ENCODE measurements around the gene AP1S1. TPM values are rescaled to one million over a fixed set of nuclear protein-coding genes. Genes with fewer than 3 reads are reported as not detected.
"Not testable (repeated sequence)": the region's sequence is repeated elsewhere in the genome, so short reads cannot be mapped to it uniquely, and the experiment has no call there.

The AP1S1 gene
- total and polyA plus RNA-seq, 2 donors = 27.9 to 48.5 TPM

DNA sequence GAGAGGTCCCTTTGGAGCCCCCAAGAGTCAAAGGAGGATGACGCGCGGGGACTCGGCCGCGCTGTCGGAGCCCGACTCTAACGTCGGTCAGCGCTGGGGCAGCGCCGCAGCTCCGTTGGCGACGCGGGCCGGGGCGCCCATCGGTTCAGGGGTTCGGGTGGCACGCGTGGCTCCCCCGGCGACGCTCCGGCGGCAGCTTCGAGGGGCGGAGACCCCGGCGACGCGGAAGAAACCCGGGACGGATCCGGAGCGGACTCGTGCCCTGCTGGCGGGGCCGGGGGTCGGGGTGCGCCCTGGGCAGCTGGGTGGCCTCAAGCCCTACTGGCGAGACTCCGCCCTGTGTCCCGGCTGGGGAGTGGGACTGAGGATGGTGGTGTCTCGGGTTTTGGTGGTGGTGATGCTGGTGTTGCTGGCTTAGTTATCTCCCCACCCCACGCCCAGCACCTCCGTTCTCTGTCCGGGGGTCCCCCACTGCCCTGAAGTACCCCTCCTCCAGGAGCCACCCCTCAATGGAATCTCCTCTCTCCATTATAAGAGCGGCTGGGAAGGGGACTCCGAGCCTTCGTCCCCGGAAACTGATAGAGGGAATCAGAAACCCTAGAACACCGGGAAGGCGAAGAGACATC, 26.0 kb downstream of the AP1S1 start, which contains the start of gene NAT16:
Gene NAT16 (minus strand): TSS at position 164 of the 626 bp plus-strand sequence. CDS start 5,486 bp downstream, outside the sequence.
- no peak for DNase-seq (ENCODE audit: low read depth in 6 of 9, low spot score in 9 of 9)
- Histone ChIP-seq H3K27me3 (ENCODE audit: control insufficient read depth in 2 of 2, insufficient read depth in 1 of 2, low read length in 1 of 2) (peaks cover 60 to 90% of the 10 kb centered on the region in 2 donors), H3K36me3 (ENCODE audit: control insufficient read depth in 2 of 2, insufficient read depth in 2 of 2, low read length in 1 of 2) (no peaks in the 10 kb centered on the region), H3K9me3 (ENCODE audit: control insufficient read depth in 2 of 2, insufficient read depth in 1 of 2, low read length in 1 of 2) (no peaks in the 10 kb centered on the region), H3K27ac (ENCODE audit: low read depth in 1 of 2, low read length in 1 of 2) (no peak within 1 kb of the TSS), H3K4me3 (ENCODE audit: low read length in 2 of 2) (no peak within 1 kb of the TSS), H3K4me1 (ENCODE audit: control insufficient read depth in 2 of 2, insufficient read depth in 2 of 2, low read length in 2 of 2) (no peaks in the 10 kb centered on the region)
- 7% methylated on average over 56 of the region's 56 CpGs for WGBS

DNA sequence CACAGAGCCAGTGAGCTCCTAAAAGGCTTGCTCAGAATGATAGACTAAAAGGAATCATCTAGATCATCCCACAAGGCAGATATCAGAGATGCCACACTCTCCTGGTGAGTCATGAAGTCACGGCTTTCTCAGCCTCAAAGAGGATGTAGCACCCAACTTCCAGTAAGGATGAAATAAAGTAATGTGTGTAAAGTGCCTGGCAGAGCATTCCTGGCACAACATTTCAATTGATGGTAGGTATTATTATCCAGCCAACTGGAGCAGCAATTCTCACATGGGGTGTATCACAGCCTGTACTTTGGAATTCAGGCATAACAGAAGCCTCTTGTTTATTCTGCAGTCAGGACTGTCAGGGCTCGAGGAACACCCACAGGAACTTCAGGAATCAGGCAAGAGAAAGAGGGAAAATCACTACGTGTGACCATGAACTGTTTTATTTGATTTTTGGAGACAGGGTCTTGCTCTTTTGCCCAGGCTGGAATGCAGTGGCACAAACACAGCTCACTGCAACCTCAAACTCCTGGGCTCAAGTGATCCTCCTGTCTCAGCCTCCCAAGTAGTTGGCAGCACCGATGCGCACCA, 31.1 kb downstream of the AP1S1 start:
- H3K9me3 ChIP-seq (ENCODE audit: control insufficient read depth in 2 of 2, insufficient read depth in 1 of 2, low read length in 1 of 2) = no peaks in the 10 kb centered on the region
- no peak overlapping the region for H3K27ac ChIP-seq (ENCODE audit: low read depth in 1 of 2, low read length in 1 of 2)
- H3K27me3 ChIP-seq (ENCODE audit: control insufficient read depth in 2 of 2, insufficient read depth in 1 of 2, low read length in 1 of 2) = peaks cover 18 to 40% of the 10 kb centered on the region in 2 donors
- H3K36me3 ChIP-seq (ENCODE audit: control insufficient read depth in 2 of 2, insufficient read depth in 2 of 2, low read length in 1 of 2) = no peaks in the 10 kb centered on the region
- 74% methylated on average over 5 of the region's 5 CpGs for WGBS
- no peaks in the 10 kb centered on the region for H3K4me1 ChIP-seq (ENCODE audit: control insufficient read depth in 2 of 2, insufficient read depth in 2 of 2, low read length in 2 of 2)
- H3K4me3 ChIP-seq (ENCODE audit: low read length in 2 of 2) = no peak overlapping the region
- DNase-seq (ENCODE audit: low read depth in 6 of 9, low spot score in 9 of 9) = no peak

GRCh38 chr7:101186194-101186593, 31.9 kb downstream of the AP1S1 start:
- Histone ChIP-seq H3K4me1 (ENCODE audit: control insufficient read depth in 2 of 2, insufficient read depth in 2 of 2, low read length in 2 of 2) (no peaks in the 10 kb centered on the region), H3K9me3 (ENCODE audit: control insufficient read depth in 2 of 2, insufficient read depth in 1 of 2, low read length in 1 of 2) (no peaks in the 10 kb centered on the region), H3K36me3 (ENCODE audit: control insufficient read depth in 2 of 2, insufficient read depth in 2 of 2, low read length in 1 of 2) (no peaks in the 10 kb centered on the region), H3K27ac (ENCODE audit: low read depth in 1 of 2, low read length in 1 of 2) (no peak overlapping the region), H3K4me3 (ENCODE audit: low read length in 2 of 2) (no peak overlapping the region), H3K27me3 (ENCODE audit: control insufficient read depth in 2 of 2, insufficient read depth in 1 of 2, low read length in 1 of 2) (peaks cover 14 to 31% of the 10 kb centered on the region in 2 donors)
- no peak for DNase-seq (ENCODE audit: low read depth in 6 of 9, low spot score in 9 of 9)
- 86% methylated on average over 6 of the region's 6 CpGs for WGBS

DNA sequence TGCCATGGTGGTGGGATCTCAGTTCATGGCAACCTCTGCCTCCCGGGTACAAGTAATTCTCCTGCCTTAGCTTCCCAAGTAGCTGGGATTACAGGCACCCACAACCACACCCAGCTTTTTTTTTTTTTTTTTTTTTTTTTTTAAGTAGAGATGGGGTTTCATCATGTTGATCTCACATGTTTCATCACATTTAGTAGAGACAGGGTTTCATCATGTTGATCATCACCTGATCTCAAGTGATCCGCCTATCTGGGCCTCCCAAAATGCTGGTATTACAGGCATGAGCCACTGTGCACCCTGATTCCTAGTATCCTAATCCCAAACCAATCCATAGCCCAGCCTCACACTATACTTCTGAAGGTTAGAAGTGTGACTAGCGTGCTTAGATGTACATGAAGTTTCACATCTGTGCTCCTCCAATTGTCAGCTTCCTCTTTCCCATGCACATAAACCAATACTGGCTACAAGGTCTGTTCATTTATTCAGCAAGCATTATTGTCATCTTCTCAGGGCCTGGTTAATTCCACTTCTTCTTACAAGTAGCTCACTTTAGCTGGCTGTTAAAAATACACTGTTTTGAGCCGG, 32.7 kb downstream of the AP1S1 start:
- no peak overlapping the region for H3K4me3 ChIP-seq (ENCODE audit: low read length in 2 of 2)
- no peak overlapping the region for H3K27ac ChIP-seq (ENCODE audit: low read depth in 1 of 2, low read length in 1 of 2)
- H3K9me3 ChIP-seq (ENCODE audit: control insufficient read depth in 2 of 2, insufficient read depth in 1 of 2, low read length in 1 of 2) = no peaks in the 10 kb centered on the region
- H3K36me3 ChIP-seq (ENCODE audit: control insufficient read depth in 2 of 2, insufficient read depth in 2 of 2, low read length in 1 of 2) = no peaks in the 10 kb centered on the region
- 90% methylated on average over 4 of the region's 4 CpGs for WGBS
- H3K27me3 ChIP-seq (ENCODE audit: control insufficient read depth in 2 of 2, insufficient read depth in 1 of 2, low read length in 1 of 2) = peaks cover 9 to 24% of the 10 kb centered on the region in 2 donors
- no peak for DNase-seq (ENCODE audit: low read depth in 6 of 9, low spot score in 9 of 9)
- H3K4me1 ChIP-seq (ENCODE audit: control insufficient read depth in 2 of 2, insufficient read depth in 2 of 2, low read length in 2 of 2) = no peaks in the 10 kb centered on the region

DNA sequence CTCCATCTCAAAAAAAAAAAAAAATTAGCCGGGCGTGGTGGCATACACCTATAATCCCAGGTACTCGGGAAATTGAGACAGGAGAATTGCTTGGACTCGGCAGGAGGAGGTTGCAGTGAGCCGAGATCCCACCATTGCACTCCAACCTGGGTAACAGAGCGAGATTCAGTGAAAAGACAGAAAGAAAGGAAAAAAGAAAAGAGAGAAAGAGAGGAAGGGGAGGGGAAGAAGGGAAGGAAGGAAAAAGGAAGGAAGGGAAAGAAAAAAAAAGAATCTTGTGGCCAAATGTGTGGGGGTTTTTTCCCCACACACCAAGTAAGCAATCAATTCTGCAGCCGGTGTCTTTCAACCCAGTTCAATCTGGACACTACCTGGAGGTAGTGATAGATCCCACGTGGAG, 34.8 kb downstream of the AP1S1 start:
- H3K4me1 ChIP-seq (ENCODE audit: control insufficient read depth in 2 of 2, insufficient read depth in 2 of 2, low read length in 2 of 2) = no peaks in the 10 kb centered on the region

DNA sequence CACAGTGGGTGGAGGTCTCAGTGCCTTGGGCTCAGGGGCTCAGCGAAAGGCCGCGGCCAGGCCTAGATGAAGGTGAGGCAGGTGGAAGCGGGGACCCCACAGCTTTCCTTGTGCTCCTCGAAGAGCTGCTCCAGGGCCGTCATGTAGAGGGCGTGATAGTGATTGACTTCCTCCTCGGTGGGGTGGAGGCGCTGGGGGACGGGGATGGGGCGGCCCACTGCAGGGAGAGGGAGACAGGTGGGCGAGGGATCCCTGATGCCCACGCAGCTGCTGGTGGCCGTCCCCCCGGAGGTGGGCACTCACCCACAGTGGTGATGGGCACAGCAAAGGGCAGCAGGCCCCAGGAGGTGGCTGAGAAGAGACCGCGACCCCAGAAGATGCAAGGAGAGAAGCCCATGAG, 41.6 kb downstream of the AP1S1 start:
- H3K27ac ChIP-seq (ENCODE audit: low read depth in 1 of 2, low read length in 1 of 2) = no peak overlapping the region
- no peak for DNase-seq (ENCODE audit: low read depth in 6 of 9, low spot score in 9 of 9)
- no peaks in the 10 kb centered on the region for H3K9me3 ChIP-seq (ENCODE audit: control insufficient read depth in 2 of 2, insufficient read depth in 1 of 2, low read length in 1 of 2)
- H3K27me3 ChIP-seq (ENCODE audit: control insufficient read depth in 2 of 2, insufficient read depth in 1 of 2, low read length in 1 of 2) = peaks cover 8 to 53% of the 10 kb centered on the region in 2 donors
- 88% methylated on average over 17 of the region's 17 CpGs for WGBS
- H3K4me3 ChIP-seq (ENCODE audit: low read length in 2 of 2) = no peak overlapping the region
- no peaks in the 10 kb centered on the region for H3K4me1 ChIP-seq (ENCODE audit: control insufficient read depth in 2 of 2, insufficient read depth in 2 of 2, low read length in 2 of 2)
- no peaks in the 10 kb centered on the region for H3K36me3 ChIP-seq (ENCODE audit: control insufficient read depth in 2 of 2, insufficient read depth in 2 of 2, low read length in 1 of 2)

More for the DNA sequence above, 34.8 kb downstream of the AP1S1 start:
- WGBS = 90% methylated on average over 8 of the region's 8 CpGs
- H3K27me3 ChIP-seq (ENCODE audit: control insufficient read depth in 2 of 2, insufficient read depth in 1 of 2, low read length in 1 of 2) = peaks cover 0 to 21% of the 10 kb centered on the region in 2 donors
- H3K36me3 ChIP-seq (ENCODE audit: control insufficient read depth in 2 of 2, insufficient read depth in 2 of 2, low read length in 1 of 2) = no peaks in the 10 kb centered on the region
- no peak overlapping the region for H3K27ac ChIP-seq (ENCODE audit: low read depth in 1 of 2, low read length in 1 of 2)
- H3K9me3 ChIP-seq (ENCODE audit: control insufficient read depth in 2 of 2, insufficient read depth in 1 of 2, low read length in 1 of 2) = no peaks in the 10 kb centered on the region
- DNase-seq (ENCODE audit: low read depth in 6 of 9, low spot score in 9 of 9) = no peak
- H3K4me3 ChIP-seq (ENCODE audit: low read length in 2 of 2) = no peak overlapping the region

DNA sequence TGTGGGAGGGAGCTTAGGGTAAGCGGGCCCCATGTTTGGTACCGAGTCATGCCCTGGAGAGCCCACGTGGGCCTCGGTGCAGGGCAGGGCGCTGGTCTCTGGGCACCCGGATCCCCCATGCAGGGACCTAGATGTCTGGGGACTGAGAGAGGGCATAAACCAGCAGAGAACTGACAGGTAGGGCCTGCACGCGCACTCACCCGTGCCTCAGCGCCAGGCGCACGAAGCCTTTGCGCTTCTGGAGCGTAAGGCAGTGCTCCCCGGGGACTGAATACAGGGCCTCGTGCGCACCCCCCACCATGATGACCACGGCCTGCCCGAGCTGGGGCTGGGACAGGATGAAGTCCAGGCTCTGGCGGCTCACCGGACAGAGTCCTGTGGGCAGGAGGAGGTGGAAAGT, 43.7 kb downstream of the AP1S1 start:
- peaks cover 27 to 68% of the 10 kb centered on the region in 2 donors for H3K27me3 ChIP-seq (ENCODE audit: control insufficient read depth in 2 of 2, insufficient read depth in 1 of 2, low read length in 1 of 2)
- 74% methylated on average over 21 of the region's 21 CpGs for WGBS
- DNase-seq (ENCODE audit: low read depth in 6 of 9, low spot score in 9 of 9) = no peak

DNA sequence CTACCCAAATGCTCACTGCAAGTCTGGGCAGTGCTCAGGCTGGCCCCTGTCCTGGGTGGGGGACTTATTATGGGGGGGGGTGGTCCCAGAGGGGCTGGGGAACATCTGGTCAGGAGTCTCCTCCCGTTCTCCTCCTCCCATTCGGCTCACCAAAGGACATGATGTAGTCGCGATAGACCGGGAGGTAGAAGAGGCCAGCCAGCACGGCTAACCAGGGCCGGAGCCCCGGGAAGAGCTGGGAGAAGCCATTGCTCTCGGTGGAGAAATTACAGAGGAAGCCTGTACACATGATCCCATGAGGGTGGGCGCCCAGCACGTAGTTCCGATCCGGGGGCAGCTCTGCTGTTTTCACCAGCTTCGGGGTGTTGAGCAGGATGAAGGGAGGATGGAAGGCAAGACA, 44.2 kb downstream of the AP1S1 start:
- Histone ChIP-seq H3K4me1 (ENCODE audit: control insufficient read depth in 2 of 2, insufficient read depth in 2 of 2, low read length in 2 of 2) (no peaks in the 10 kb centered on the region), H3K4me3 (ENCODE audit: low read length in 2 of 2) (no peak overlapping the region), H3K9me3 (ENCODE audit: control insufficient read depth in 2 of 2, insufficient read depth in 1 of 2, low read length in 1 of 2) (no peaks in the 10 kb centered on the region), H3K27me3 (ENCODE audit: control insufficient read depth in 2 of 2, insufficient read depth in 1 of 2, low read length in 1 of 2) (peaks cover 32 to 68% of the 10 kb centered on the region in 2 donors), H3K27ac (ENCODE audit: low read depth in 1 of 2, low read length in 1 of 2) (no peak overlapping the region), H3K36me3 (ENCODE audit: control insufficient read depth in 2 of 2, insufficient read depth in 2 of 2, low read length in 1 of 2) (no peaks in the 10 kb centered on the region)
- WGBS = 77% methylated on average over 14 of the region's 14 CpGs
- DNase-seq (ENCODE audit: low read depth in 6 of 9, low spot score in 9 of 9) = no peak

More for the DNA sequence above, 43.7 kb downstream of the AP1S1 start:
- H3K4me3 ChIP-seq (ENCODE audit: low read length in 2 of 2) = no peak overlapping the region
- no peaks in the 10 kb centered on the region for H3K36me3 ChIP-seq (ENCODE audit: control insufficient read depth in 2 of 2, insufficient read depth in 2 of 2, low read length in 1 of 2)
- no peak overlapping the region for H3K27ac ChIP-seq (ENCODE audit: low read depth in 1 of 2, low read length in 1 of 2)
- no peaks in the 10 kb centered on the region for H3K4me1 ChIP-seq (ENCODE audit: control insufficient read depth in 2 of 2, insufficient read depth in 2 of 2, low read length in 2 of 2)
- no peaks in the 10 kb centered on the region for H3K9me3 ChIP-seq (ENCODE audit: control insufficient read depth in 2 of 2, insufficient read depth in 1 of 2, low read length in 1 of 2)

DNA sequence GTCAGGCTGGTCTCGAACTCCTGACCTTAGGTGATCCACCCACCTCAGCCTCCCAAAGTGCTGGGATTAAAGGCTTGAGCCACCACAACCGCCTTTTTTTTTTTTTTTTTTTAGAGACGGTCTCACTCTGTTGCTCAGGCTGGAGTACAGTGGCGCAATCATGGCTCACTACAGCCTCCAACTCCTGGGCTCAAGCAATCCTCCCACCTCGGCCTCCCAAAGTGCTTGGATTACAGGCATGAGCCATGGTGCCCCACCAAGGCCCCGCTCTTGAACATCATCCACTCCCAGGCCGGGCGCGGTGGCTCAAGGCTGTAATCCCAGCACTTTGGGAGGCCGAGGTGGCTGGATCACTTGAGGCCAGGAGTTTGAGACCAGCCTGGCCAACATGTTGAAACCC, 45.2 kb downstream of the AP1S1 start:
- H3K27ac ChIP-seq (ENCODE audit: low read depth in 1 of 2, low read length in 1 of 2); H3K4me3 ChIP-seq (ENCODE audit: low read length in 2 of 2); H3K4me1 ChIP-seq (ENCODE audit: control insufficient read depth in 2 of 2, insufficient read depth in 2 of 2, low read length in 2 of 2); DNase-seq (ENCODE audit: low read depth in 6 of 9, low spot score in 9 of 9); H3K36me3 ChIP-seq (ENCODE audit: control insufficient read depth in 2 of 2, insufficient read depth in 2 of 2, low read length in 1 of 2); H3K9me3 ChIP-seq (ENCODE audit: control insufficient read depth in 2 of 2, insufficient read depth in 1 of 2, low read length in 1 of 2): not testable (repeated sequence)
- peaks cover 34 to 76% of the 10 kb centered on the region in 2 donors for H3K27me3 ChIP-seq (ENCODE audit: control insufficient read depth in 2 of 2, insufficient read depth in 1 of 2, low read length in 1 of 2)
- WGBS = 96% methylated on average over 10 of the region's 10 CpGs

Data from thymus (tissue), 11 donors.